Nephron (organoid): ENCODE measurements around the gene DOCK3.
A peak's percentile ranks its signal among the peaks of the same experiment; 100 is the strongest.
"Not testable (repeated sequence)": the region's sequence is repeated elsewhere in the genome, so short reads cannot be mapped to it uniquely, and the experiment has no call there.

ENCODE experiments used
- H3K27ac Mint-ChIP-seq, 3 experiments: 2 replicates each; pipeline ENCODE4 v1.8.0; 2020; ENCODE audit warnings: mixed read lengths in 3 of 3, mild to moderate bottlenecking in 2 of 3, moderate library complexity in 1 of 3
- H3K27me3 Mint-ChIP-seq: 2 replicates; pipeline ENCODE4 v1.8.0; 2021; ENCODE audit warnings: low read depth, mild to moderate bottlenecking, moderate library complexity, mixed read lengths
- H3K36me3 Mint-ChIP-seq: 2 replicates; pipeline ENCODE4 v1.8.0; 2020; ENCODE audit warnings: low read depth, mixed read lengths
- H3K4me1 Mint-ChIP-seq: 2 replicates; pipeline ENCODE4 v1.8.0; 2020; ENCODE audit warnings: mixed read lengths
- H3K4me3 Mint-ChIP-seq, 3 experiments: 2 replicates each; pipeline ENCODE4 v1.8.0; 2020; ENCODE audit warnings: mild to moderate bottlenecking in 3 of 3, mixed read lengths in 3 of 3, moderate library complexity in 2 of 3
- H3K9me3 Mint-ChIP-seq: 2 replicates; pipeline ENCODE4 v1.8.0; 2020; ENCODE audit warnings: mixed read lengths
- CTCF ChIP-seq, 3 experiments: fragments of 200-600 bp; sonication (generic); IDR thresholded peaks; one replicate each; pipeline ENCODE4 v1.5.0; 2021; ENCODE audit warnings: antibody characterized with exemption in 3 of 3; ENCODE audit not compliant: unreplicated experiment in 3 of 3

The DOCK3 gene

GRCh38 chr3:51075221-51075775, 400.6 kb downstream of the DOCK3 start:
- no peak for TF ChIP-seq CTCF (IDR thresholded peaks at IDR 0.05; ENCODE audit: unreplicated experiment in 3 of 3)
- no peak overlapping the region for H3K4me3 Mint-ChIP-seq
- no peaks in the 10 kb centered on the region for H3K27me3 Mint-ChIP-seq
- H3K4me1 Mint-ChIP-seq = no peaks in the 10 kb centered on the region
- H3K27ac Mint-ChIP-seq = no peak overlapping the region
- H3K36me3 Mint-ChIP-seq = no peaks in the 10 kb centered on the region
- no peaks in the 10 kb centered on the region for H3K9me3 Mint-ChIP-seq

- peaks cover 8% of the 10 kb centered on the region for H3K36me3 Mint-ChIP-seq
- no peak for TF ChIP-seq CTCF (IDR thresholded peaks at IDR 0.05; ENCODE audit: unreplicated experiment in 3 of 3)
- no peaks in the 10 kb centered on the region for H3K27me3 Mint-ChIP-seq
- no peak overlapping the region for H3K27ac Mint-ChIP-seq
- no peak overlapping the region for H3K4me3 Mint-ChIP-seq
- peaks cover 38% of the 10 kb centered on the region for H3K9me3 Mint-ChIP-seq
- no peaks in the 10 kb centered on the region for H3K4me1 Mint-ChIP-seq
Observed at GRCh38 chr3:51082363-51082762, 407.6 kb downstream of the DOCK3 start.

- Mint-ChIP-seq H3K9me3 (peaks cover 38% of the 10 kb centered on the region), H3K4me1 (no peaks in the 10 kb centered on the region), H3K4me3 (no peak overlapping the region), H3K36me3 (peaks cover 8% of the 10 kb centered on the region), H3K27me3 (peaks cover under 1% of the 10 kb centered on the region), H3K27ac (no peak overlapping the region)
- TF ChIP-seq CTCF (IDR thresholded peaks at IDR 0.05; ENCODE audit: unreplicated experiment in 3 of 3) = no peak
Observed at GRCh38 chr3:51083490-51083889, 408.8 kb downstream of the DOCK3 start.

- H3K36me3 Mint-ChIP-seq, H3K4me1 Mint-ChIP-seq, H3K27ac Mint-ChIP-seq, H3K9me3 Mint-ChIP-seq, H3K4me3 Mint-ChIP-seq, H3K27me3 Mint-ChIP-seq: not testable (repeated sequence)
Observed at GRCh38 chr3:51092141-51092540, 417.4 kb downstream of the DOCK3 start.

- H3K36me3 Mint-ChIP-seq, H3K27me3 Mint-ChIP-seq, H3K4me1 Mint-ChIP-seq, H3K4me3 Mint-ChIP-seq, H3K9me3 Mint-ChIP-seq, H3K27ac Mint-ChIP-seq: not testable (repeated sequence)
Observed at GRCh38 chr3:51094838-51095237, 420.1 kb downstream of the DOCK3 start.

- Mint-ChIP-seq H3K4me1 (no peaks in the 10 kb centered on the region), H3K27ac (no peak overlapping the region), H3K4me3 (no peak overlapping the region), H3K27me3 (no peaks in the 10 kb centered on the region), H3K9me3 (peaks cover 5% of the 10 kb centered on the region), H3K36me3 (no peaks in the 10 kb centered on the region)
- peak; percentile 52 to 77 (median 68) for TF ChIP-seq CTCF (IDR thresholded peaks at IDR 0.05; ENCODE audit: unreplicated experiment in 3 of 3)
Observed at GRCh38 chr3:51099794-51100535, 425.2 kb downstream of the DOCK3 start.

- Mint-ChIP-seq H3K27ac (no peak overlapping the region), H3K4me1 (no peaks in the 10 kb centered on the region), H3K4me3 (no peak overlapping the region)
Observed at GRCh38 chr3:51100536-51100851, 425.8 kb downstream of the DOCK3 start.

More at GRCh38 chr3:51100536-51100851, 425.8 kb downstream of the DOCK3 start:
- H3K9me3 Mint-ChIP-seq = peaks cover 4% of the 10 kb centered on the region
- peaks cover 2% of the 10 kb centered on the region for H3K27me3 Mint-ChIP-seq
- H3K36me3 Mint-ChIP-seq = no peaks in the 10 kb centered on the region
- TF ChIP-seq CTCF (IDR thresholded peaks at IDR 0.05; ENCODE audit: unreplicated experiment in 3 of 3) = no peak
